ENCODE data around the gene C7orf57.
"Not testable (repeated sequence)": the region's sequence is repeated elsewhere in the genome, so short reads cannot be mapped to it uniquely, and the experiment has no call there.

Gene C7orf57

GRCh38 chr7:48035301-48035966 is at the start of gene C7orf57:
Gene C7orf57 (plus strand): TSS chr7:48035543. CDS start chr7:48036309, 766 bp downstream.
- DNase-seq = peak; percentile 91

GRCh38 chr7:47988496-47989386 is 46.6 kb upstream of the C7orf57 start:
- no peak for DNase-seq

GRCh38 chr7:47989607-47990400 is 45.5 kb upstream of the C7orf57 start:
- not testable (repeated sequence) for DNase-seq

- no peak for DNase-seq
Observed at GRCh38 chr7:47990592-47990991, 44.8 kb upstream of the C7orf57 start.

GRCh38 chr7:47991270-47991669 is 44.1 kb upstream of the C7orf57 start:
- DNase-seq = no peak

DNA sequence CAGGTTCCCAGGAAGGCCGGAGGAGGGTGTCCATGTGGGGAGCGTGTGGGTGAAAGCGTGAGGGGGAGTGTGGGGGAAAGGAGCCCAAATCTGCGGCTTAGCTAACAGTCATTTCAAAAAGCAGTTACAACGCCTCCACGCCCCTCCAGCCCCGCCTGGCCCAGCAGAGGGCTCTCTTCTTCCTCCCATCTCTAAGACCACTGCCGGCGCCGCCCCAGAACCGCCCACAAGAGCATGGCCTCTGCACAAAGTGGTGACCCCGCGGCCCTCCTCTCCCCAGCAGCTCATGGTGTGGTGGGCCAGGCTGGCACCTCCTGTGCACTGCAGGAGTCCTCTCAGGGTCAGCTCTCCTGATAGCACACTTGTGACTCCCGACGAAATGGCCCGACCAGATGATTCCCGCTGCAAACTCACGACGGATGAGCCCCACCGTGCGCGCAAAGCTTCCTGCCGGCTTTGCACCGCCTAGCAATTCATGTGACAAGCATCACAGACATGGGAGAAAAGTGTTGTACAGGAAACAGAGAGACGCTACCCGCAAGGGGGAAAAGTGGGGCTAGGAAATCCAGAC is 43.5 kb upstream of the C7orf57 start:
- DNase-seq = peak; percentile 89

DNA sequence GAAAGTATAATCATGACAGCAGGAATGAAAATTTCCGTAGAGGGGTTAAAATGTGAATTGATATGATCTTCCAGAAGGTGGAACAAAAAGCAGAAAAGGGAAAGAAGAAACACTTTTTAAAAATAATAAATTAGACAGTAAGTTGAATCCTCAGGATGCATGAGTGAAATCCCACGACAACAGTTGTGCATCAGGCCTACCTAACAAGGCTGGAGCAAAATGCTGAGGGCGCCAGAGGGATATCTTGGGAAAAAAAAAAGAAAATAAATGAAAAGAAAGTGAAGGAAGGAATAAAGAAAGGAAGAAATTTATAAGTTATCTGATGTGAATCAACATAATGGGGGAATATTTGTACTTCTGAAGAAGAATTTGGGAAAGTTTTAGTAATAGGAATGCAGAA is 42.9 kb upstream of the C7orf57 start:
- no peak for DNase-seq

GRCh38 chr7:47999413-47999812 is 35.9 kb upstream of the C7orf57 start:
- no peak for DNase-seq

- DNase-seq = not testable (repeated sequence)
Observed at GRCh38 chr7:48000164-48000563, 35.2 kb upstream of the C7orf57 start.

GRCh38 chr7:48004032-48004431 is 31.3 kb upstream of the C7orf57 start:
- no peak for DNase-seq

- DNase-seq = no peak
Observed at GRCh38 chr7:48004638-48005037, 30.7 kb upstream of the C7orf57 start.

GRCh38 chr7:48006866-48007265 is 28.5 kb upstream of the C7orf57 start:
- no peak for DNase-seq

GRCh38 chr7:48009257-48009656 is 26.1 kb upstream of the C7orf57 start:
- no peak for DNase-seq

DNA sequence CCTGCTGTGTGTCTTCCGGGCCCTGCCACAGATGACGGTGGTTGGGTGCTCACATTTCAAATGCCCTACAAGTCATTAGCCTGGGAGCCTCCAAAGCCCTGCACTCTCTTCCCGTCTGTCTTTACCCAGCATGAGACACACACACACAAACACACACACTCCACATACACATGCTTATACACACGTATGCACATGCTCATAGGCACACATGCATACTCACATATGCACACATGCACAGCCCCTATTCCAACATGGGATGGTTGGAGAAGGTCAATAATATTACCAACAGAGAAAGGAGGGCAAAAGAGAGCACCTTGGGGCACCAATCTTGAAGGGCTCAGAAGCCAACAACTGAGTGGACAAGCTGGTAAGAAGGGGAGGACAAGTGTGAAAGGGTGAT is 25.4 kb upstream of the C7orf57 start:
- DNase-seq = no peak

DNA sequence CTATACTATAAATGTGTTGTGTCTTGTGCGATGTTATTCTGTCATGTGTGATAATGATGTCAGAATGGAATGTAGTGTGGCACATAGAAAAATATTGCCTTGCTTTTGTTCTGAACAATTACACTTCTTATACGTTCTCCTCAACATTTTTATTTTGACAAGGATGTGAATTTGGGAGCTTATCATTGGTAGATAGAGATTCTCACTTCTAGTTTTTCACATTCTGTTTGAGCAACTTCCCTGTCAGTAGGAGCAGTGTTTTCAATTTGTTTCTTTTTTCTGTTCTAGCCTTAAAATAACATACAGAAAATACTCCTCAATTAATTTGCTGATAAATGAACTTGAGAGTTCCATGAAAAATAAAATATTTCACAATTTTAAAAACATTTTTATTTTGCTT is 24.0 kb upstream of the C7orf57 start:
- DNase-seq = no peak

GRCh38 chr7:48011951-48012350 is 23.4 kb upstream of the C7orf57 start:
- DNase-seq = no peak

GRCh38 chr7:48016641-48017040 is 18.7 kb upstream of the C7orf57 start:
- no peak for DNase-seq

- DNase-seq = no peak
Observed at GRCh38 chr7:48017674-48018073, 17.7 kb upstream of the C7orf57 start.

DNA sequence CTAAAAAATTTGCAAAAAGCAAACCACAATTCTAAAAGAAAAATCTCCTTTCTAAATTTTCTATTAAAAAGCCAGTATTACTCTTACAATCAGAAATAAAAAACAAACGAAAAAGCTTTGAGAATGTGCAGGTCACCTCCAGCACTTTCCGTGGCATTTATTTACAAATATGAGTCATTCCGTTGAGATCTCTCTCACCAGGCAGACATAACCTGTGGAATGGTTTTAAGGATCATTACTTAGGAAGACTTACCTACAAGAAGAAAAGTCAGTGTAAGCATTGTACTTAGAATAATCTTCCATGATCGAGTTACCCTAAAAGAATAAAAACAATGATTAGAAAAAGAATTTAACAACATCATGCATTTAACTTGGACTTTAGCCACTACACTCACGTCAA is 9.7 kb upstream of the C7orf57 start:
- no peak for DNase-seq

- no peak for DNase-seq
Observed at GRCh38 chr7:48028938-48029337, 6.4 kb upstream of the C7orf57 start, which contains the start of gene SUN3. Gene SUN3 (minus strand): TSS chr7:48029107. CDS start chr7:48028938, 169 bp downstream.

DNA sequence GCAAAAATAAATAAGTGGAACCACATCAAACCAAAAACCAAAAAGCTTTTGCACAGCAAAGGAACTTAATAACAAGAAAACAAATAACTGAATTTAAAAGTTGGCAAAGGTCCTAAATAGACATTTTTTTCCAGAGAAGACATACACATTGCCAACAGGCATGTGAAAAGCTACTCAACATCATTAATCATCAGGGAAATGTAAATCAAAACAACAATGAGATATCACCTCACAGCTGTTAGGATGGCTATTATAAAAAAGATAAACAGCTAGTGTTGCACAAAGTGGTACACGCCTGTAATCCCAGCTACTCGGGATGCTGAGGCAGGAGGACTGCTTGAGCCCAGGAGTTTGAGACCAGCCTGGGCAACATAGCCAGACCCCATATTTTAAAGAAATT is 4.2 kb upstream of the C7orf57 start:
- DNase-seq = no peak

- no peak for DNase-seq
Observed at GRCh38 chr7:48033922-48034321, 1.4 kb upstream of the C7orf57 start.

DNA sequence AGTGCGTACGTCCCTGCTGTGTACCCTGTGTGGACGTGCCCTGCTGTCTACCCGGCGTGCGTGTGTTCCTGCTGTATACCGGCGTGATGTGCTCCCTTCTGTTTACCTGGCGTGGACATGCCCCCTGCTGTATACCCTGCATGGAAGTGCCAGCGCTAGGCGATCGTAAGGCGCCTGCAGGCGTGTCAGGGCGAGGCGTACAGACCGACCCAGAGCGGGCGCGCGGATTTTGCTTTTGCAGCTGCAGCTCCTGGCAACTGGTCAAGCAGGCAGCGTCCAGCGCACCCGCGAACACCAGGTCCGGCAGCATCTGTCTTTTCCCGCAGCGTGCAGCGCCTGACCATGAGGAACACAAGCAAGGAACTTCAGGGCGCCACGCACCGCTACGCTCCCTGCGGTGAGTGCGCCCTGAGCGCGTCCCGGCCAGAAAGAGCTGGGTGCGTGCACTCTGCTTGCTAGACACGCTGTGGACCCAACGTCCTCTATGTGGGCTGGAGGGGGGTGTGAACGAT is 680 bp downstream of the C7orf57 start:
- peak; percentile 63 for DNase-seq

All from right forelimb (tissue), 1 donor.